Kidney glomerular epithelial cell (primary cell): Measurements from ENCODE around the gene PPP2R2C.

Experiments used
- DNase-seq: peaks from one replicate; lab custom pipeline; 2025; lab: John Stamatoyannopoulos, UW

The PPP2R2C gene

DNA sequence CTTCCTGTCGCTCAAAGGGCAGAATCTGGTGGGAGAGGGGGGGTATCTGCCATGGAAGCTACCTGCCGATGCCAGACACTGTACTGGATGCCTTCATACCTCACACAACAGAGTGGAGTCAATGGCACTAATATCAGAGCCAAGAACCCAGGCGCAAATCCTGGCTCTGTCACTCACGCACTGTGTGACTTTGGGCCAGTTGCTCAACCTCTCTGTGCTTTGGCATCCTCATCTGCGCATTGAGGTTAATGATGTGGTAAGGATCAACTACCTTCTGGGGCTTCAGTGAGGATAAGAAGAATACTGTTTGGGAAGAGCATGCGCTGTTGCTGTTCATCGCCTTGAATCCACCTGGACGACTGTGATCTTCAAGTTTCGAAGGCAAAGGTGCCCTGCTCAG is 70.6 kb downstream of the PPP2R2C start:
- DNase-seq, result no peak

DNA sequence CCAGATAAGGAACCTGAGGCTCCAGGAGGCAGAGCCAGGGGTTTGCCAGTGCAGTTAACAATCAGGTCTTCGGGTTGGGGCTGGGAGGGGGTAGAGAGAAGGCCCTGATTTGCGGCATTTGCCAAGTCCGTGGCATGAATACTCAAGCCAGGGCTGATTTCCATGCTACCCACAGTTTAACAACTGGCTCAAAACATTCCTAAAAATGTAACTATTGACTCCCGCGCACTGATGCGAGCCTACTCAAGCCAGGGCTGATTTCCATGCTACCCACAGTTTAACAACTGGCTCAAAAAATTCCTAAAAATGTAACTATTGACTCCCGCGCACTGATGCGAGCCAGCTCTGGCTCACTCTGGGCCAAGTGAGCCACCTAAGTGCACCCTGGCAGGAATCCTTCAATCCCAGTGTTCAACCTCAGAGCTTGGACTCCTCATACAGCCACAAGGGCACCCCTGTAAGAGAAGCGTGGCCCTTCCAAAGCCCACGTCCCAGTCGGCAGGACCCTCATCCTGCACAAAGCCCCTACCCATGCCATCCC is 75.6 kb downstream of the PPP2R2C start:
- no peak for DNase-seq

DNA sequence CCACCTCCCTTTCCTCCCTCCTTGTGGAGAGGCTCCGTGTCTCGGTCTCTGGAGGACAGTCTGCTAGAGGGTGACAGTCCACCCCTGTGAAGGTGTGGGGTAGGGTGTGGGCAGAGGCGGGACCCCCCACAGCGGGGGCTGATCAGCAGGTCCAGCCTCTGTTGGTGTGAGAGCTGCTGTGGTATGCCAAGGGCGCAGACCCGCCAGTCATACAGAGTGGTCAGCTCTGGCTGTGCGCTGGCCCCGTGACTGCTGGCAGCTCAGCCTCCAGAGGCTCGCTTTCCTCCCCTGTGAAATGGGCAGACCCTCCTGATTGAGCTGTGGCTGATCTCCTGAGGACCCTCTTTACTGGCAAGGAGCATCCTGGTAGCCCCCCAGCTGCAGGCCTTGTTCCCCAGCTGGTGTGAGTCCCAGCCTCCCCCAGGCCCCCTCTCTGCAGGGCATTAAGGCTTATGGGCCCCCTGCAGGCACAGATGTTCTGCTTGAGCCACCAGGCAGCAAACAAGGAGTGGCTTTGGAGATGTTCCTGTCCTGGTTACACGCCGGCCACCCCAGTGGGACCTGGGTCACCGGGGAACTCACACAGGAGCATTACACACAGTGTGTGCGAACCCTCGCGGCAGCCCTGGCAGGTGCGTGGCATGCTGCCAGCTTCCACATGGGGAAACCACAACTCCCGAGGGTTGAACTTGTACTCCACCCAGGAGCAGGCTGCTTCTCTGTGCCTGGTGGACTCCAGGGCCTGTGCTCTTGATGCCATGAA is 76.8 kb downstream of the PPP2R2C start:
- no peak for DNase-seq

DNA sequence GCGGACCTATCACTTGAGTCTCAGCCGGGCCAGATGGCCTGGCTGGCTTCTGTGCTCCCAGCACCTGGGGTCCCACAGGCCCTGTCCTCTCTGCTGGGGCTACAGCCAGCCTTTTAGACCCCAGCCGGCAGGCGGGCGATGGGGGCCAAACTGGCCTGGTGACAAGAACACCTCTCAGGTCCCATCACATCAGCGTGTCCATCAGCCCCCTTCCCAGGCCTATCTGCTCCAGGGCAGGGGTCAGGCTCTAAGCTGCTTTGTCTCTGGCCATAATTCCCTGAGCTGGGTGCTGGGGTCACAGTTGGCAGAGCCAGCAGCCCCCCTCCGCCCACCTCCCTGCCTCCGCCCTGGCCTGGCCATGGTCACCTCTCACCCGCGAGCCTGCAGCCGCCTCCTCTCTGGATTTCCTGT is 77.7 kb downstream of the PPP2R2C start:
- DNase-seq, result no peak

DNA sequence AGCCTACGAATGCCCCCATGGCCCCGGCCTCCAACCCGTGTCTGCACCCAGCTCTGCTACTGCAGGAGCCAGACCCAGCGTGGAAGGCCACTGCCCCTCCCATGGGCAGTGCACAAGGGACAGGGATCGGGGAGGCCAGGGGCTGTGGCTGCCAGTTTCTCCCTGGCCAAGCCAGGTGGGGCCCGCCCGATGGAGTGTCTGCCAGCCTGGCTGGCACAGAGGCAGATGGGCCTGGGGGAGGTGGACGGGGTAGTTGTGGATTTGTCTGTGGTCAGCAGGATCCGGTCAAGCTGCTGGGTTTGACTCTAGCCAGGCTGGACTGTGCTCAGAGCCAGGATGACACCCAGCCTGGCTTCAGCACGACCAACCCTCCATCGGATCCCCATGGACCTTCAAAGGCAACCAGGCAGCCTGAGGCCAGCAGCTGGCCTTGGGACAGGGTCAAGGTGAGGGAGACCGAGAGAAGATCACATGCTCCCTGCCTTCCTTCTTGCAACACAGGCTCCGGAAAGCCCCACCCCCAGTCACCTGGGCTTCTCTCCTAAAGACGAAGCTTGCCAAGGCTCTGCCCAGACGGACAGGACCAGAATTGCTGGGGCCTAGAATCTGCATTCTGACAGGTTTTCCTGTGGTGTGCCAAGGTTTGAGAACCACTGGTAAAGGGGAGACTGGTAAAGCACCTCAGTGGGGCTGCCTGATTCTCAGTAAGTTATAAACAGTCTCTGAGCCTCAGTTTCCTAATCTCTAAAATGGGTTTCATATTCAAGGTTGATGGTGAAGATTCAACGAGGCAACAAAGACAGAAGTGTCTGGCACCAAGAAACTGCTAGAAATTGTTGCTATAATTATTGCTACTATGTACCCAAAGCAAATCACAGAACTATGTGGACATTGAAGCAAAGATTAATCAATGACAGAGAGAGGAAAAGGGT is 78.6 kb downstream of the PPP2R2C start:
- no peak for DNase-seq

DNA sequence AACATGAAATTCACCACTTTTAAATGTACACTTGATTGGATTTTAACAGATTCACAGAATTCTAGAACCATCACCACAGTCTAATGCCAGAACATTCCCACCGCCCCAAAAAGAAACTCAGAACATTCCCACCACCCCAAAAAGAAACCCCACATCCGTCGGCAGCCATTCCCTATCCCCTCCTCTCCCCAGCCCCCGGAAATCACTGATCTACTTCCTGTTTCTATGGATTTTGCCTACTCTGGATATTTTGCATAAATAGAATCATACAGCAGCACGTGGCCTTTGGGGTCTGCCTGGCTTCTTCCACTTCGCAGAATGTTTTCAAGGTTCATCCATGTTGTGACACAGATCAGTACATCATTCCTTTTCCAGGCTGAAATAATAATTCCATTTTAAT is 79.3 kb downstream of the PPP2R2C start:
- no peak for DNase-seq

DNA sequence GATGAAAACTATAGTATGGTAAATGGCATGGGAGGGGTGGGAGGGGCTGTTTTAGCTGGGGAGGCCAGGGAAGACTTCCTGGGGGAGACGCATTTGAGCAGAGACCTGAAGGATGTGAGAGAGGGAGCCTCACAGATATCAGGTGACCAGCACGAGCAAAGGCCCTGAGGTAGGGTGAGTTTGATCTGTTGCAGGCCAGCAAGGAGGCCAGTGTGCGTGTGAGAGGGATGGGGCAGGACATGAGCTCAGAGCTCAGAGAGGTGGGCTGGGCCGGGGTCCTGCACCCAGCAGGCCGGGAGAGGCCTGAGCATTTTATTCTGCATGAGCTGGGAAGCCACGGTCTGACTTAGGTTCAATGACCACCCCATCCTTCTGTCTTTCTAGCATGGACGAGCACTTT is 80.0 kb downstream of the PPP2R2C start:
- no peak for DNase-seq

DNA sequence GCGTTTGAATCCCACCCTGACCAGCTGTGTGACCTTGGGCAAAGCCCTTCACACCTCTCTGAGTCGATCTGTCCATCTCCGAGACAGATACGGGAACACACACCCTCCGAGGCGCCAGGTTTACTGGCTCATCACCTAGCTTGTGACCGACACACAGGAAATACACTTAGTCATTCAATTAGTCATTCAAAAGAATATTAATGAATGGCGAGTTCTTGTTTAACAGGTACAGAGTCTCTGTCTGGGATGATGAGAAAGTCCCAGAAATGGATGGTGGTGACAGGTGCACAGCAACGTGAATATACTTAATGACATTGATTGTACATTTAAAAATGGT is 80.6 kb downstream of the PPP2R2C start:
- no peak for DNase-seq

DNA sequence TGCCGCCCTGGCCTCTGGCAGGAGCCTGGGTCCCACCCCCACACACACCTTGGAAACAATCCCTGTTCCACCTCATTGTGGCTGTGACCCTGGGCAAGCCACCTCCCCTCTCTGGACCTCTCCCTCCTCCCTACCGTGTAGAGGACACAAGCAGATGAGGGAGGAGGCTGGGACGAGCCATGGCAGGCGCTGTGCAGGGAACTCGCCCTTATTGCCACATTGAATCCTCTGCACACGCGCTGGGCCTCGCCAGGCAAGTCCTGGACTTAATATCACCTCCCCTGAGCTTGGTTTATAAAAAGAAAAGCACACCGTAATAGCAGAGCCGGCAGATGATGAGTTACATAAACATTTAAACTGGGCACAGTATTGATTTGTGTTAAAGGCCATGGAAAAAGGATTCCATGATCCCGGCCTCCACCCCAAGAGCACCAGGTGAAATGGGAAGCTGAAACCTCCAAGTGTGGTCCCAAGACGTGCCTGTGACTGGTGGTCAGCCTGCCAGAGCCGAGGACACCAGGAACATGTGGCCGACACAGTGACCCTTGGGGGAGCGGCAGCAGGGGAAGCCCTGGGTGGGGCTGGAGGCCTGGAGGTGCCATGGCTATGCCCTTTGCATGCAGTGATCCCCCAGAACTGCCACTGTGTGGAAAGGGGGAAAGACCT is 81.1 kb downstream of the PPP2R2C start:
- no peak for DNase-seq

DNA sequence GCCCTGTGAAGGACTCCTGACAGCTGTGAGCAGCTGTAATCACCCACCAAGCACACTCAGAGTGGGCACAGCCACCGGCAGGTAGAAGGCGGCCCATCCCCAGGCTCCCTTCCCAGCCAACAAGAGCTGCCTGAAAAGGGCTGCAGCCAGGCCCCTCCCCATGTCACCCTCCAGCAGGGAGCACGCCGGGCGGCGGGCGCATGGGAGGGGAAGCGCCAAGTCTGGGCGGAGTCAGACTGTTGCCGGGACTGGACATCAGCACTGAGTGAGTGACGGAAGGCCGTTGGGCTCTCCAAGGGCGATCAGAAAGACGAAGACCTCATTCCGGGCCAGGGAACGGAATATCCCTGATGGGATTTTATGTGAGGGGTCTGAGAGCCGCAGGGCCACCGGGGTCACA is 82.1 kb downstream of the PPP2R2C start:
- no peak for DNase-seq

DNA sequence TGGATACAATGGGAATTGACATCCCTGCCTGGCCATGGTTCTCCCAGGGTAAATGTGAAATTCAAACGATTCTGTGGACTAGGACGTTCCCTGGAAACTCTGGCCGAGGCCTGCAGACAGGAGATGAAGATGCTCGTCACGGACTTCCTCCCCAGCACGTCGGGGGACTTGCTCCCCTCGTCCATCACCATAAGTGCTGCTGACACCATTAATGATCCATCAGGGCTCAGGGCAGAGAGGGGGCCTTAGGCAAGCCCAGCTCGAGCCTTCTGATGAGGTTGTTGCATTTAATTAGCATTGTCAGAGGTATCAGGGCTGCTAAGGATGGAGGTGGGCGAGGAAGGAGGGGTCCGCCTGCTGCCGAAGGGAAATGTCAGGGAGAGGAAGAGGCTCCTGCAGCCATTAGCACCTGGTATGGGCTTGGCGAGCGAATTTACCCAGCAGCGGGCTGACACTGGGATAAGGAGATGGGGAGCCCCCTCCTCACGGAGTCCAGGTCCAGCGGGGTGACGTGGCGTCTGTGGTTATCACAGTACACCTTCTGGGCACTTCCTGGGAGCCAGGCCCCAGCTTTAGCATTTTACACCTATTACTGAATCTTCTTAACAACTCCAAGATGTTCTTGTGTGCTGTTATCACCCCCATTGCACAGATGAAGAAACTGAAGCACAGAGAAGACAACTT is 83.1 kb downstream of the PPP2R2C start:
- no peak for DNase-seq

DNA sequence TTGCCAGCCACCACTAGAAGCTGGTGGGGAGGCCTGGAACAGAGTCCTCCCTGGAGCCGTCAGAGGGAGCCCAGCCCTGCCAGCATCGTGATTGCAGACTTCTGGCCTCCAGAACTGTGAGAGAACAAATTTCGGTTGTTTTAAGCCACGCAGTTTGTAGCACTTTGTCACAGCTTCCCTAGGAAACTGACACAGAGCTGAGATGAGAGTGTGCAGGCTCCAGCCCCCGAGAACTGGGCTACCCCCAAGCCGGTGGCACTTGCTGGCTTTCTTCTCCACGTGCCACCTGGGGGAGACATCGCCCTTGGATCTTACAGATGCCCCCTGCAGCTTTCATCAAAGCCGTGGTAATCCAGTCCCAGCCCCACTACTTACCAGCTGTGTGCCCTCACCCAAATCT is 83.7 kb downstream of the PPP2R2C start:
- no peak for DNase-seq

DNA sequence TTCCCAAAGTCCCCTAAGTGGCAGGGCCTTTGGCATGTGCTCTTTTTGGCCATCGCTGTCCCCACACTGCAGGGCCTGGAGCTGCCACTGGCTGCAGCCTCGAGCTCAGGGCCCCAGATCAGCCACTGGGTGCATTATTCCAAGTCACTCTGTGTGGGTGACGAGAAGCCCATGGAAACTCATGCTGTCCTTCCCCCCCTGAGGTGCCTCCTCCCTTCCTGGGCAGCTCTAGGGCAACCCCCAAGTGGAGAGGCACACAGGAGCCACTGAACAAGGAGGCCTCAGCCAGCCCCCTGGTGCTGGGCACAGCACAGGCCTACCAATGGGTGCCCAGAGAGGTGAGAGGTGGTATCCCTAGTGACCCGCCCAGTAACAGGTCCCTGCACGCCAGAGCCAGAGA is 84.5 kb downstream of the PPP2R2C start:
- DNase-seq, result no peak

DNA sequence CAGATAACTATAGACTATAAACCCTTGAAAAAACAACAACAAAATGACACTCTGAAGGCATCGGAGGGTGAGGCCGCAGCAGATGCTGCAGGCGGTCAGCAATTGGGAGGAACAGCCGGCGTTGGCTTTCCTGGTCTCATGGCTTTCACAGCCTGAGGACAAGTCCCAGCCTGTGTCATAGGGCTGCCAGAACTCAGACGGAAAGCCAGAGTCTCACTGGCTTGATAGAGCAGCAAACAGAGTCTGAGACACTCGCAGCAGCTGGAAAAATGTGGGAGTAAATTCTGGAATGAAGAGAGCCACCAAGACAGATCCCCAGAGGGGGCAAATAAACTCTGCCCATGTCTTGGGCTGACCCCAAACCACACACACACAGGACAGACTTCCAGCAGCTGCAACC is 86.3 kb downstream of the PPP2R2C start:
- no peak for DNase-seq

DNA sequence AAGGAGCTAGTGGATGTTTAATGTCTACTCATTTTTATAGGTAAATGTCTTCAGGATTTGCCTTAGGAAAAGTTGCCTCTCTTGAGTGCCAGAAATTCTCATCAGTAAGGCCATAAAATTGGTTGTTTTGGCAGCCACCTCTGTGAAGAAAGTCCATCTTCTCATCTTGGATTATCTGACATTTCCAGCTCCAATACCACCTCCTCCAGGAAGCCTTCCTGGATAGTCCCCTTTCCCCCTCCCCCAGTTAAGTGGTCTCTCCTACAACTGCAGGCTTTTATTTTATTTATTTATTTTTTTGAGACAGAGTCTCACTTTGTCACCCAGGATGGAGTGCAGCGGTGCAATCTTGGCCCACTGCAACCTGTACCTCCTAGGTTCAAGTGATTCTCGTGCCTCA is 87.1 kb downstream of the PPP2R2C start:
- no peak for DNase-seq

DNA sequence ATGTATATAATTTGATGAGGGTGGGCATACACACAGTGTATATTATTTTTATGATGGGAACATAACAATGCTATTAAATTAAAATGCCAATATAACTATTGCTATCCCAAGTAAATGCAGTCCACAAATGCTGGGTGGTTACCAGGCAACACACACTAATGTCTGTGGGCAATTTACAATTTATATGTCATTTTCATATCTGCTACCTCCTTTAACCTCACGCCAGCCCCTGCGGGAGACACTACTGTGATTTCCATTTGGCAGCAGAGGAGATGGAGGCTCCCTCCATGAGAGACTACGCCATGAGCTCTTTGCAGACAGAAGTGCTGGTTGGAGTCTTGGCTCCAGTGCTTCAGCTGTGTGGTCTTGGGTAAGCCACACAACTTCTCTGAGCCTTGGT is 87.9 kb downstream of the PPP2R2C start:
- DNase-seq, result no peak

DNA sequence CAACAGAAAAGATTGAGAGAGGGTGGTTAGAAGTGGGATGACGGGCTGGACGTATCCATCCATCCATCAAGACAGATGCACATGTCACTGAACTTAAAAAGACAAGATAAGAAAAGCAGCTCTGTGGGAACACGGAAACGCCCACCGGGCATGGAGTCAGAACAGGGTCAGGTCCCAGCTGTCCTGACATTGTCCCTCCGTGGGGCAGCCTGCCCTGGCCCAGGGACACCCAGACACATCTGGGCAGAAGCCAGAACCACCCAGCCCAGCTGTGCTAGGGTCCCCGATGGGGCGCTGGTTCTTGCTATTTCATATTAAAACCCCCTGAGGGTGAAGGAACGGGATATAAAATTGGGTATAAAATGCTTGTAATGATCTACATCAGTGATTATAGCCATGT is 88.5 kb downstream of the PPP2R2C start:
- DNase-seq, result no peak

DNA sequence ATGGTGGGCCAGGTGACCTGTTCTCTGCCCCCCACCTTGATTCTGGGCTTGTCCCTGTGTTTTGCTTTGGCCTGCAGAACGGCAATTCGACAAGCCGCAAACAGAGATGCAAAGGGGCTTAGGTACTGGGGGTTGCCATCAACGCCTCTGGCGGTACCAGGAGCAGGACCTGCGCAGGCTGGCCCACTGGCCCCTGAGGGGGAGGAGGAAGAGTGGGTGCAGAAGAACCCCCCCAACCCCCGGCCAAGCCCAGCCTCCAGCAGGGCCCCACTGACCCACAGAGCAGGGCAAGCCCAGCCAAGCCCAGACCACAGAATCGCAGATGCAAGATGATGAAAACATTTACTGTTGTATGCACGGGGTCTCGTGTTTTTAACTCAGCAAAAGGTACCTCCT is 89.4 kb downstream of the PPP2R2C start:
- no peak for DNase-seq

DNA sequence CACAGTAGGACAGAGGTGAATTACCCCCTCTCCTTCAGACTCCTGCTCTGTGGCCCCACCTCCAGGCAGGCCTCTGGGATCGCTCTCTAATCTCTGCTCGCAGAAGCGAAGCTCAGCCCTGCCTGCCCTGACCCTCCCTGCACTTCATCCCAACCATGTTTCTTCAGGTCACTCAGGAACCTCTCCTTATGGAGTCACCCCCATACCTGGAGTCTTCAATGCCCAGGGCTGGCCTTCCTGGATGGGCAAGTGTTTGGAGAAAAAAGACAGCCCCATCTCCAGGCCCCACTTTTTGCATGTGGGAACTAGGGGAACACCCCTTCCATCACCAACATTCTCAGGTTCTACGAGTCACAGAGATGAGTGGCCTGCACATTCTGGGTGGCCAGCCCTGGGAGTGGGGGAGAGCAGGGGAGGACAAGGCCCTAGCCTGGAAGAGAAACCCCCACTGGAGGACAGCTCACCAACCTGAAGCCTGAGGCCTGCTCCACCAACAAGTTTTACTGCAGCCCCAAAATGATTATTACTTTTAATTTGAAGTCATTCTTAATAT is 90.8 kb downstream of the PPP2R2C start:
- DNase-seq, result no peak

DNA sequence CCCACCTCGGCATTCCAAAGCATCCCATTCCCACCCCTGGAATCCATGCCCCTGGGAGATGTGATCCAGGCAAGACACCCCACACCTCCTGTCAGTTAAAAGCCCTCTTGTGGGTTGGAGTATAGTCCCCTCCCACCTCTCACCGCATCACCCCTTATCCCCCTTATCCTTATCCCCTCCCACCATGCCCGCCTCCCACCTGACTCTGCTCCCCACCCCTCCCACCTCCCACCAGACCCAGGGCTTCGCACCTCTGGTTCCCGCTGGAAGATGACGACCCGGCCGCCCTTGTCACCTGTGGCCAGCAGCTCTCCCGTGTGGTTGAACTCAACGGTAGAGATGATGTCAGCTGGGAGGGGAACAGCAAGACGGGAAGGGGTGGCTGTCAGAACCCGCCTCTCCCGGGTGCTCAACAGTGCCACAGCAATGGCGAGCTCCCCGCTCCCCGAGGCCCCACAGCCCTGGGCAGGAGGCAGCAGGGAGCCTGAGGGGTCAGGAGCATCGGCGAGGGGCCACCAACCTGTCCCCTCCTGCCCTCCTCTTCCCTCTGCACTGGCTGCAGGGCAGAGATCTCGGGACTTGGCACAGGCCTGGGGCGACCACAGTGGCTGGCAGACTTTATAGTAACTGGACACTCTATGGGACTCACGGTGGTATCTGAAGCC is 91.5 kb downstream of the PPP2R2C start:
- DNase-seq, result no peak
